Cardiac muscle cell (in vitro differentiated cells and primary cell): ENCODE results near the gene ICAM2. TPM values are rescaled to one million over a fixed set of nuclear protein-coding genes. Genes with fewer than 3 reads are reported as not detected.

Experiments used
- DNase-seq, 2 donors: peaks; one replicate each; pipeline versions ENCODE4 v3.0.0 to v3.0.0-alpha.2; 2010 to 2017; ENCODE audit warnings: low read depth in 1 of 2, low spot score in 1 of 2
- H3K27ac ChIP-seq: fragments of 200-600 bp; sonication (generic); 2 replicates; pipeline ENCODE4 v1.5.1; 2016
- H3K27me3 ChIP-seq: fragments of 200-600 bp; sonication (generic); 2 replicates; pipeline ENCODE4 v1.6.0; 2016; ENCODE audit warnings: control low read depth
- H3K36me3 ChIP-seq: fragments of 200-600 bp; sonication (generic); 2 replicates; pipeline ENCODE4 v1.5.1; 2016; ENCODE audit warnings: control low read depth
- H3K4me1 ChIP-seq: fragments of 200-600 bp; sonication (generic); 2 replicates; pipeline ENCODE4 v1.8.1; 2017; ENCODE audit warnings: low read depth, mild to moderate bottlenecking, mixed run types
- H3K4me3 ChIP-seq: fragments of 200-600 bp; sonication (generic); 2 replicates; pipeline ENCODE4 v1.5.1; 2016; ENCODE audit warnings: mild to moderate bottlenecking
- H3K9me3 ChIP-seq: fragments of 200-600 bp; sonication (generic); 2 replicates; pipeline ENCODE4 v1.5.1; 2017; ENCODE audit warnings: low read depth, mild to moderate bottlenecking, control low read depth
- polyA plus RNA-seq: library from polyadenylated mRNA; unstranded; fragments of >200 nt; fragmentation: Nextera tagmentation; extraction: Ambion mirVana; gene quantifications from 2 replicates; pipeline ENCODE4 v1.2.1, GENCODE V29; 2016
- total RNA-seq: library from RNA; depleted of rRNA; stranded (reverse); fragments of >200 nt; gene quantifications from 2 replicates; pipeline ENCODE4 v1.2.3, GENCODE V29; 2016
- TF ChIP-seq, protein P1 (sequence below): IDR thresholded peaks from 2 replicates; pipeline ENCODE4 v1.5.1; 2012; ENCODE audit warnings: low read depth, mild to moderate bottlenecking, low read length

The ICAM2 gene
- total and polyA plus RNA-seq, 2 experiments from 2014 or later = 1.1 TPM; not detected in 1

DNA sequence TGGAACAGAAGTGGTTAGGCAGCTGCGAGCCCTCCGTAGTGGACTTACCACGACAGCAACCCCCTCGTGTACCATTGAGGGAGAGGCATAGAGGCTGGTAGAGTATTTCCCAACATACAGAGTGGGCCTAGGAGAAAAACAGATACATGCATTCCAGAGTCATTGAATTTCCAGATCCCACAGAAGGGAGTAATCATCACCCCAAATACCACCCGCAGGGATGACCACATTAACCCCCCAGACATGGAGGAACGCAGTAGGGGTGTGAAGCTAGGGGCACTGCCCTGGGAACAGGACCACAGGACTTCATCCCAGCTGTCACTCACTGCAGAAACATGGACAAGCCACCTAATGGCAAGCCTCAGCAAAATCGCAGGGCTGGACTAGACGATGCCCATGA lies 44.7 kb upstream of the ICAM2 start:
- TF ChIP-seq, protein P1, sequence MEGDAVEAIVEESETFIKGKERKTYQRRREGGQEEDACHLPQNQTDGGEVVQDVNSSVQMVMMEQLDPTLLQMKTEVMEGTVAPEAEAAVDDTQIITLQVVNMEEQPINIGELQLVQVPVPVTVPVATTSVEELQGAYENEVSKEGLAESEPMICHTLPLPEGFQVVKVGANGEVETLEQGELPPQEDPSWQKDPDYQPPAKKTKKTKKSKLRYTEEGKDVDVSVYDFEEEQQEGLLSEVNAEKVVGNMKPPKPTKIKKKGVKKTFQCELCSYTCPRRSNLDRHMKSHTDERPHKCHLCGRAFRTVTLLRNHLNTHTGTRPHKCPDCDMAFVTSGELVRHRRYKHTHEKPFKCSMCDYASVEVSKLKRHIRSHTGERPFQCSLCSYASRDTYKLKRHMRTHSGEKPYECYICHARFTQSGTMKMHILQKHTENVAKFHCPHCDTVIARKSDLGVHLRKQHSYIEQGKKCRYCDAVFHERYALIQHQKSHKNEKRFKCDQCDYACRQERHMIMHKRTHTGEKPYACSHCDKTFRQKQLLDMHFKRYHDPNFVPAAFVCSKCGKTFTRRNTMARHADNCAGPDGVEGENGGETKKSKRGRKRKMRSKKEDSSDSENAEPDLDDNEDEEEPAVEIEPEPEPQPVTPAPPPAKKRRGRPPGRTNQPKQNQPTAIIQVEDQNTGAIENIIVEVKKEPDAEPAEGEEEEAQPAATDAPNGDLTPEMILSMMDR = no peak
- no peaks in the 10 kb centered on the region for H3K36me3 ChIP-seq
- no peak for DNase-seq

DNA sequence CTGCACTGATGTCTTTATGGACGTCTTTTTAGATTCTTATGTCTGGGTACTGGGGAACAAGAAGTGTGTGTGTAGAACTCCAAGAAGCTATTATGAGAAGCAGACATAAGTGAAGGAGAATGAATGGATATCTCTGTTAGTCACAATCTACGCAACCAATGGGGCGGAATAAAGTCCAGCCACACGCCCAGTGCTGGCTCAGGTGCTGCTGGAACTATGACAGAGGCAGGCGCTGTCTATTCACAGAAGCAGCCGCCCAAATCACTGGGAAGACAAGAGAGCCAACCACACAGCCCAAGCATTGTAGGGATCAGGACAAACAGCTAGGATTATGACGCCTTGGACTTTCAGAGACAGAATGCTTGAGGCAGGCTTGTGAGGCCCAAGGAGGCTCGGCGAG lies 43.9 kb upstream of the ICAM2 start:
- Histone ChIP-seq H3K36me3 (no peaks in the 10 kb centered on the region), H3K4me3 (no peak overlapping the region), H3K27me3 (no peaks in the 10 kb centered on the region), H3K27ac (no peak overlapping the region), H3K9me3 (no peaks in the 10 kb centered on the region), H3K4me1 (peaks cover 13% of the 10 kb centered on the region)
- TF ChIP-seq, protein P1 = no peak
- no peak for DNase-seq

More for the DNA sequence above, 44.7 kb upstream of the ICAM2 start:
- H3K4me3 ChIP-seq = no peak overlapping the region
- no peaks in the 10 kb centered on the region for H3K9me3 ChIP-seq
- no peaks in the 10 kb centered on the region for H3K27me3 ChIP-seq
- H3K27ac ChIP-seq = no peak overlapping the region
- peaks cover 13% of the 10 kb centered on the region for H3K4me1 ChIP-seq

DNA sequence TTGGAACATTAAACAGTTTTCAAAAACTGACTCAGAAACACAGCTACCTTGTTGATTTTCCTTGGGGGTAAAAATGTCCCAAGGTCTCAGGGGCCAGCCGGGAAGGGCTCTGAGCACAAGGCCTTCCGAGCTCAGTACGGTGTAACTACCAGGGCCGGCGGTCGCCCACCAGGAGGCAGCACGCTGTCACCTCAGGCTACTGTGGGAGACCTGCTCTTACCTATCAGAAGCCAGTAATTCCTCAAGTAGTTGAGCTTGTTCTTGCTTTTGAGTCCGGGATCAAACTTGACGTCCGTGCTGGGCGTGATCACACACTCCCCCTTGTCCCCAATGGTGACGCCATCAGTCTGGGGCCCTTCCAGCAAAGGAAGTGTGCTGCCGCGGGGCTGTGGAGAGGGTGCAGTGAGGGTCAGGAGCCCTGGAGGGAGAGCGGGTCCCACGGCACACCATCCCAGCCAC lies 43.4 kb upstream of the ICAM2 start:
- Histone ChIP-seq H3K36me3 (no peaks in the 10 kb centered on the region), H3K27ac (no peak overlapping the region), H3K4me3 (no peak overlapping the region), H3K4me1 (peaks cover 13% of the 10 kb centered on the region), H3K27me3 (no peaks in the 10 kb centered on the region), H3K9me3 (no peaks in the 10 kb centered on the region)
- TF ChIP-seq, protein P1 = peak; percentile 41
- peak; percentile 68 to 79 for DNase-seq

DNA sequence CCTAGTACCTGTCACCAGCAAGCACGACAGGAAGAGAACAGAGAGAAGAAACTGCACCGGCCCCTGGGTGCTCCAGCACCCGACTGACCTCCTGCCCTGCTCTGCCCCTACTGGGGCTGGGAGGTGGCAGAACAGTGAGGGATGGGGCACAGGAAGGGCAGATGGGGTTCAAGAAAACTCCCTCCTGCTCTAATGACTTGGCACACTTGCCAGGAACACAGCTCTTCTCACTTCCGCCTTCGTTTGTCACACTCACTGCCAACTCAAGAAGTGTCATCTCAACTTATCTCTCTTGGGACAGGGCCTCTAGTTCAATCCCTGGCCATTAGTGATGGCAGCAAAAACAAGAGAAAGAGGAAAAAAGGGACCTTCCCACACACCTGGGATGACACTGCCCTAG lies 42.7 kb upstream of the ICAM2 start:
- no peak overlapping the region for H3K27ac ChIP-seq
- TF ChIP-seq, protein P1 = no peak
- H3K4me3 ChIP-seq = no peak overlapping the region
- no peak for DNase-seq
- H3K27me3 ChIP-seq = no peaks in the 10 kb centered on the region
- peaks cover 13% of the 10 kb centered on the region for H3K4me1 ChIP-seq
- no peaks in the 10 kb centered on the region for H3K36me3 ChIP-seq
- no peaks in the 10 kb centered on the region for H3K9me3 ChIP-seq

DNA sequence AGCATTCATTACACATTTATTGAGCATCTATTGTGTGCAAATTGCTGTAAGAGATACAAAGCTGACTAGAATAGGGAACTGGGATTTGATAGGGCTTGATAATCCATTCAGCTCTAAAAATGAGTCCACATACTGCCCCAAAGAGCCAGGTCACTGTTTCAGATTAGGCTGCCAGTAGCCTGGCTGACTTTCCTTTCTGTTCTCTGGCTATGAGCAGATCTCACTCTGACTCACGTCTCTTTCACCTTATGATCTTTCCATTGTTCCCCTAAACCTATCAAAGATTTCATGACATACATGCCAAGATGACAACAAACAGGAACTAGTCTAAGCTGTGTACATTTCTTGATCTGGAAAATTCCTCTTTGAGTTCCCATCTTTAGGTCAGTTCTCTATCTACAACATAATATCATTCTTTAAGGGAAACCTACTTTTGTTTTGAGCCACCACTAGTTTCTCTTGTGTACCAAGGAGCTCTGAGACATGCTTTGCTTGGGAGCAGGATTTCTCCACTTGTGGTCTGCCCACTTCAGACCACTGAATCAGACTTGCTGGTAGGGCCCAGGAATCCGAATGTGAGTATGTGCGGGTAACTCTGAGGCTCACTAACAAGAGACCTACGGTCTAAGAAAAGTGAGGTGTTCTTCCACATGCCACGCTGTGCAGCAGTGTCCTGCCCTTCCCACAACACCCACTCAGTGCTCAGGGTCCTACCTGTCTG lies 40.9 kb upstream of the ICAM2 start:
- Histone ChIP-seq H3K4me1 (peaks cover 13% of the 10 kb centered on the region), H3K36me3 (no peaks in the 10 kb centered on the region), H3K4me3 (no peak overlapping the region), H3K9me3 (no peaks in the 10 kb centered on the region), H3K27me3 (no peaks in the 10 kb centered on the region), H3K27ac (no peak overlapping the region)
- TF ChIP-seq, protein P1 = no peak
- peak in 1 of 2 donors; percentile 36 for DNase-seq
